K562 (cell line): ENCODE results near the gene ITM2B. TPM values are rescaled to one million over a fixed set of nuclear protein-coding genes. Genes with fewer than 3 reads are reported as not detected.

Experiments used
- ATAC-seq: fragments of 200-7000 bp; cut with Tn5 transposase; 3 replicates; pipeline ENCODE4 v1.9.1; 2020; ENCODE audit warnings: moderate library complexity
- BruUV-seq: library from RNA; stranded (reverse); fragments of 400-500 nt; replicated peaks from 2 replicates; lab custom pipeline; 2021; lab: Mats Ljungman, UMichigan
- CTCF ChIA-PET: fragments of 300-600 bp; formaldehyde crosslinking; extraction: SDS; loops from one replicate; lab custom pipeline; 2021; ENCODE audit warnings: low intra/inter-chr PET ratio; lab: Yijun Ruan, JAX
- POLR2A ChIA-PET: fragments of 300-600, 350-650 bp; sonication (Branson Sonifier 250); formaldehyde crosslinking; extraction: SDS; loops from one replicate; lab custom pipeline; 2021; ENCODE audit warnings: antibody characterized with exemption, inconsistent platforms; lab: Yijun Ruan, JAX
- DNase-seq, 4 experiments: peaks; one replicate each; pipeline versions ENCODE4 v3.0.0 to v3.0.0-alpha.2; 2011 to 2018; ENCODE audit warnings: low spot score in 3 of 4, mixed read lengths in 3 of 4; ENCODE audit errors: extremely low read depth in 1 of 4
- FAIRE-seq: peaks from 2 replicates; lab custom pipeline; 2011; peaks lifted over from hg19 to GRCh38; lab: Jason Lieb, UNC
- H2AFZ ChIP-seq: 2 replicates; pipeline ENCODE4 v1.6.0; 2011; ENCODE audit warnings: low read depth, low read length, control low read depth, inconsistent platforms
- H3K27ac ChIP-seq: fragments of 200-600 bp; 3 replicates; pipeline ENCODE4 v1.8.0; 2011; ENCODE audit warnings: low read depth, mild to moderate bottlenecking, control low read depth, inconsistent platforms, low read length, moderate library complexity, mixed read lengths; ENCODE audit errors: extremely low read depth
- H3K27me3 ChIP-seq, 2 experiments: fragments of 300-600 bp in 1 of 2; 2 replicates in 1 of 2; 3 replicates in 1 of 2; pipeline versions ENCODE4 v1.6.0 to v1.8.0; 2011; ENCODE audit warnings: inconsistent platforms in 2 of 2, low read length in 2 of 2, mild to moderate bottlenecking in 1 of 2, mixed read lengths in 1 of 2, moderate library complexity in 1 of 2; ENCODE audit not compliant: control insufficient read depth in 2 of 2, insufficient read depth in 2 of 2
- H3K36me3 ChIP-seq: fragments of 300-600 bp; 3 replicates; pipeline ENCODE4 v1.8.0; 2011; ENCODE audit warnings: mild to moderate bottlenecking, low read length, inconsistent platforms; ENCODE audit not compliant: control insufficient read depth, insufficient read depth
- H3K4me1 ChIP-seq, 2 experiments: fragments of 200-600 bp in 1 of 2; replicated peaks in 1 of 2; 2 replicates in 1 of 2; 3 replicates in 1 of 2; pipeline versions ENCODE4 v1.5.1 to v1.8.0; 2011; ENCODE audit warnings: inconsistent platforms in 2 of 2, low read length in 2 of 2, mild to moderate bottlenecking in 1 of 2, mixed read lengths in 1 of 2, moderate library complexity in 1 of 2; ENCODE audit not compliant: control insufficient read depth in 2 of 2, insufficient read depth in 2 of 2
- H3K4me2 ChIP-seq: 2 replicates; pipeline ENCODE4 v1.6.1; 2011; ENCODE audit warnings: low read length, control low read depth, inconsistent platforms, mixed read lengths; ENCODE audit not compliant: insufficient read depth
- H3K4me3 ChIP-seq: fragments of 200-600 bp; sonication (generic), shearing (Covaris generic); 2 replicates; pipeline ENCODE4 v1.5.1; 2016; ENCODE audit warnings: control low read depth, inconsistent platforms
- H3K79me2 ChIP-seq: fragments of 200-600 bp; 3 replicates; pipeline ENCODE4 v1.8.0; 2011; ENCODE audit warnings: low read length, inconsistent platforms; ENCODE audit not compliant: control insufficient read depth, insufficient read depth
- H3K9ac ChIP-seq, 2 experiments: 2 replicates each; pipeline versions ENCODE4 v1.6.0 to v1.6.1; 2011; ENCODE audit warnings: low read depth in 2 of 2, low read length in 2 of 2, control low read depth in 1 of 2, inconsistent platforms in 1 of 2, mild to moderate bottlenecking in 1 of 2, mixed read lengths in 1 of 2; ENCODE audit not compliant: insufficient read depth in 1 of 2
- H3K9me1 ChIP-seq: one replicate; pipeline ENCODE4 v1.6.0; 2011; ENCODE audit warnings: inconsistent platforms, mild to moderate bottlenecking, low read length, moderate library complexity; ENCODE audit not compliant: control insufficient read depth, insufficient read depth
- H3K9me3 ChIP-seq: replicated peaks from 2 replicates; pipeline ENCODE4 v1.5.1; 2011; ENCODE audit warnings: low read depth, low read length, inconsistent platforms; ENCODE audit not compliant: control insufficient read depth, insufficient read depth
- H4K20me1 ChIP-seq: replicated peaks from 2 replicates; pipeline ENCODE4 v1.6.1; 2011; ENCODE audit warnings: low read length, inconsistent platforms, mixed read lengths; ENCODE audit not compliant: control insufficient read depth, insufficient read depth
- BCOR ChIP-seq: fragments of 450-650 bp; IDR thresholded peaks from 2 replicates; pipeline ENCODE4 v1.6.1; 2016
- C11orf30 ChIP-seq: fragments of 450-650 bp; IDR thresholded peaks from 2 replicates; pipeline ENCODE4 v1.6.1; 2016; ENCODE audit warnings: low read depth, mild to moderate bottlenecking
- DMBX1 ChIP-seq: fragments of 250-450 bp; sonication (Bioruptor Pico); IDR thresholded peaks from 2 replicates; pipeline ENCODE4 v1.8.0; 2022; ENCODE audit warnings: inconsistent platforms, mild to moderate bottlenecking, moderate library complexity, borderline replicate concordance
- NFIC ChIP-seq: fragments of 450-650 bp; IDR thresholded peaks from 2 replicates; pipeline ENCODE4 v1.6.1; 2017; ENCODE audit warnings: mild to moderate bottlenecking, inconsistent platforms
- PKNOX1 ChIP-seq: fragments of 450-650 bp; IDR thresholded peaks from 2 replicates; pipeline ENCODE4 v1.6.1; 2016
- TEAD4 ChIP-seq, 2 experiments: sonication (generic) in 1 of 2; formaldehyde crosslinking in 1 of 2; IDR thresholded peaks; 2 replicates each; pipeline versions ENCODE4 v1.6.1 to v1.8.0; 2012 to 2022; ENCODE audit warnings: borderline replicate concordance in 1 of 2, inconsistent platforms in 1 of 2, low read length in 1 of 2, mild to moderate bottlenecking in 1 of 2, missing genetic modification reagents in 1 of 2
- ZNF263 ChIP-seq: sonication (generic); formaldehyde crosslinking; IDR thresholded peaks from 2 replicates; pipeline ENCODE4 v1.8.0; 2022; ENCODE audit warnings: mild to moderate bottlenecking, missing genetic modification reagents, borderline replicate concordance
- ZNF282 ChIP-seq: sonication (generic); formaldehyde crosslinking; IDR thresholded peaks from 2 replicates; pipeline ENCODE4 v1.8.1; 2023; ENCODE audit warnings: missing genetic modification reagents
- ZNF511 ChIP-seq: sonication (generic); formaldehyde crosslinking; IDR thresholded peaks from 2 replicates; pipeline ENCODE4 v1.8.0; 2022; ENCODE audit warnings: mild to moderate bottlenecking, missing genetic modification reagents
- in situ Hi-C: fragments of 300-500 bp; cut with MboI; formaldehyde crosslinking; loops from 4 replicates; pipeline ENCODE4 v1.15.0; 2018; ENCODE audit warnings: inconsistent platforms, mixed read lengths
- intact Hi-C: fragments of 100-400 bp; cut with micrococcal nuclease; formaldehyde crosslinking; loops from 2 replicates; pipeline ENCODE4 v1.14.2; 2022
- polyA plus RNA-seq, 8 experiments: library from polyadenylated mRNA; depleted of rRNA in 4 of 8; stranded (reverse) in 5 of 8; unstranded in 3 of 8; fragments of >200 nt; fragmentation: Nextera tagmentation in 2 of 8; fragmentation: Illumina TruSeq in 1 of 8; extraction: Ambion mirVana in 2 of 8; extraction: Trizol in 1 of 8; gene quantifications; 2 replicates each; pipeline versions ENCODE4 v1.2.1 to v1.2.3, GENCODE V29; 2011 to 2014; ENCODE audit warnings: inconsistent platforms in 1 of 8, missing spikeins in 1 of 8
- total RNA-seq, 7 experiments: library from RNA; depleted of rRNA in 6 of 7; stranded (reverse); fragments of >200 nt in 6 of 7; fragmentation: Illumina TruSeq in 2 of 7; extraction: Trizol in 2 of 7; gene quantifications; 2 replicates each; pipeline versions ENCODE4 v1.2.1 to v1.2.3, GENCODE V29; 2011 to 2021; ENCODE audit warnings: low replicate concordance in 1 of 7

ITM2B gene
- total and polyA plus RNA-seq, 9 of the 15 experiments (the other 6 are each of a cell fraction or from before 2014, with no cell fraction given), result 22.0 to 83.8 (median 45.0) TPM

GRCh38 chr13:48258002-48258401 is 25.0 kb downstream of the ITM2B start:
- BruUV-seq, result no TSS peak
- Histone ChIP-seq H4K20me1 (no peaks in the 10 kb centered on the region), H3K27ac (no peak overlapping the region), H3K79me2 (no peaks in the 10 kb centered on the region), H3K9me1 (no peaks in the 10 kb centered on the region), H3K4me3 (no peak overlapping the region), H3K4me1 (no peaks in the 10 kb centered on the region), H2AFZ (no peak overlapping the region), H3K4me2 (no peak overlapping the region), H3K36me3 (peaks cover 55% of the 10 kb centered on the region), H3K27me3 (no peaks in the 10 kb centered on the region), H3K9me3 (no peaks in the 10 kb centered on the region), H3K9ac (no peak overlapping the region)
- ATAC-seq (no peak), FAIRE-seq (no peak), DNase-seq (no peak)
- CTCF ChIA-PET, result no interaction called here
- POLR2A ChIA-PET, result no interaction called here
- in situ Hi-C loops, result no loop called here
- intact Hi-C loops, result no loop called here
- TF ChIP-seq ZNF263 (no peak), DMBX1 (CRISPR knock-in tag) (no peak), PKNOX1 (no peak), ZNF282 (CRISPR knock-in tag) (no peak), NFIC (no peak), C11orf30 (no peak), TEAD4 (IDR thresholded peaks at IDR 0.05; ENCODE audit: low read length) (no peak), TEAD4 (CRISPR knock-in tag; IDR thresholded peaks at IDR 0.05; ENCODE audit: borderline replicate concordance) (no peak), BCOR (no peak), ZNF511 (CRISPR knock-in tag) (no peak)
